HG03159 (cell line): ENCODE results near the gene CTSS.
"Not testable (repeated sequence)": the region's sequence is repeated elsewhere in the genome, so short reads cannot be mapped to it uniquely, and the experiment has no call there.

ENCODE experiments used
- ATAC-seq: cut with Tn5 transposase; IDR thresholded peaks from one replicate; pipeline ENCODE4 v1.9.1; 2021; ENCODE audit warnings: mild to moderate bottlenecking, moderate library complexity; ENCODE audit not compliant: unreplicated experiment

Gene CTSS

GRCh38 chr1:150765296-150765976 lies at the start of gene CTSS:
Gene CTSS (minus strand): TSS chr1:150765778. CDS start chr1:150764763, 1,015 bp downstream.
- peak; percentile 76 for ATAC-seq

GRCh38 chr1:150813028-150813707 lies 47.6 kb upstream of the CTSS start:
- ATAC-seq: no peak

GRCh38 chr1:150810958-150811659 lies 45.5 kb upstream of the CTSS start:
- ATAC-seq: no peak

- ATAC-seq: no peak
These were observed 44.1 kb upstream of the CTSS start for GRCh38 chr1:150809651-150810050.

- no peak for ATAC-seq
These were observed 43.3 kb upstream of the CTSS start for GRCh38 chr1:150808846-150809245.

- no peak for ATAC-seq
These were observed 42.5 kb upstream of the CTSS start, which contains the start of gene CTSK for GRCh38 chr1:150808121-150808520. Gene CTSK (minus strand): TSS chr1:150808260. CDS start chr1:150806805, 1,455 bp downstream.

GRCh38 chr1:150807249-150808023 lies 41.9 kb upstream of the CTSS start:
- ATAC-seq: no peak

- ATAC-seq: no peak
These were observed 40.3 kb upstream of the CTSS start for GRCh38 chr1:150805899-150806298.

- ATAC-seq: no peak
These were observed 39.1 kb upstream of the CTSS start for GRCh38 chr1:150804671-150805070.

GRCh38 chr1:150799089-150799488 lies 33.5 kb upstream of the CTSS start:
- no peak for ATAC-seq

- ATAC-seq: no peak
These were observed 32.9 kb upstream of the CTSS start for GRCh38 chr1:150798525-150798924.

GRCh38 chr1:150796374-150796773 lies 30.8 kb upstream of the CTSS start:
- no peak for ATAC-seq

- ATAC-seq: not testable (repeated sequence)
These were observed 28.2 kb upstream of the CTSS start for GRCh38 chr1:150793778-150794177.

GRCh38 chr1:150793221-150793620 lies 27.6 kb upstream of the CTSS start:
- no peak for ATAC-seq

GRCh38 chr1:150791585-150791984 lies 26.0 kb upstream of the CTSS start:
- ATAC-seq: no peak

- ATAC-seq: no peak
These were observed 23.8 kb upstream of the CTSS start for GRCh38 chr1:150789396-150789795.

GRCh38 chr1:150788946-150789345 lies 23.4 kb upstream of the CTSS start:
- ATAC-seq: no peak

- ATAC-seq: no peak
These were observed 21.9 kb upstream of the CTSS start for GRCh38 chr1:150787455-150787854.

GRCh38 chr1:150780510-150780909 lies 14.9 kb upstream of the CTSS start:
- no peak for ATAC-seq

- ATAC-seq: no peak
These were observed 12.8 kb upstream of the CTSS start for GRCh38 chr1:150778409-150778808.

GRCh38 chr1:150777544-150777943 lies 12.0 kb upstream of the CTSS start:
- ATAC-seq: no peak
